Measurements from ENCODE around the gene IRAK3.
"Not testable (repeated sequence)": the region's sequence is repeated elsewhere in the genome, so short reads cannot be mapped to it uniquely, and the experiment has no call there.

GRCh38 chr12:66303316-66303804, 114.3 kb downstream of the IRAK3 start:
- not testable (repeated sequence) for TF ChIP-seq CTCF, POLR2A (IDR thresholded peaks at IDR 0.05)
